HCT116 (cell line): ENCODE measurements around the gene TRPM5.

Experiments
- CEBPB ChIP-seq: IDR thresholded peaks from 2 replicates; pipeline ENCODE4 v1.6.1; 2012; ENCODE audit warnings: low read depth
- EZH2 ChIP-seq: fragments of 200-600 bp; sonication (generic); IDR thresholded peaks from 2 replicates; pipeline ENCODE4 v1.6.1; 2017; ENCODE audit warnings: antibody characterized with exemption, mixed run types
- EZH2phosphoT487 ChIP-seq: fragments of 200-600 bp; IDR thresholded peaks from 2 replicates; pipeline ENCODE4 v1.6.1; 2018; ENCODE audit warnings: antibody characterized with exemption, borderline replicate concordance
- POLR2A ChIP-seq: IDR thresholded peaks from 2 replicates; pipeline ENCODE4 v1.7.0; 2011; ENCODE audit warnings: borderline replicate concordance; ENCODE audit not compliant: insufficient read depth, insufficient read length; ENCODE audit errors: extremely low read depth
- POLR2AphosphoS5 ChIP-seq: IDR thresholded peaks from 2 replicates; pipeline ENCODE4 v1.6.1; 2011; ENCODE audit warnings: mild to moderate bottlenecking, low read depth, low read length, moderate library complexity
- RAD21 ChIP-seq: IDR thresholded peaks from 2 replicates; pipeline ENCODE4 v1.6.1; 2012; ENCODE audit warnings: low read depth, mild to moderate bottlenecking
- SIN3A ChIP-seq: IDR thresholded peaks from 2 replicates; pipeline ENCODE4 v1.6.1; 2012; ENCODE audit warnings: low read depth
- SP1 ChIP-seq: IDR thresholded peaks from 2 replicates; pipeline ENCODE4 v1.6.1; 2012; ENCODE audit warnings: low read depth
- TCF7L2 ChIP-seq: IDR thresholded peaks from 2 replicates; pipeline ENCODE4 v1.7.0; 2011; ENCODE audit warnings: borderline replicate concordance, inconsistent platforms; ENCODE audit not compliant: insufficient read depth, insufficient read length; ENCODE audit errors: extremely low read depth
- ZNF274 ChIP-seq: fragments of 200-500 bp; sonication (Bioruptor generic); IDR thresholded peaks from 2 replicates; pipeline ENCODE4 v1.6.1; 2014; ENCODE audit warnings: mild to moderate bottlenecking, low read depth, low read length, inconsistent platforms
- TF ChIP-seq, protein P1 (sequence below), 3 experiments: fragments of 200-600 bp in 1 of 3; sonication (generic) in 1 of 3; IDR thresholded peaks in 2 of 3; conservative IDR thresholded peaks in 1 of 3; 2 replicates each; pipeline ENCODE4 v1.5.1; 2012 to 2017; ENCODE audit warnings: low read depth in 2 of 3, low read length in 2 of 3, antibody characterized with exemption in 1 of 3, borderline replicate concordance in 1 of 3, control low read depth in 1 of 3, mild to moderate bottlenecking in 1 of 3, mixed read lengths in 1 of 3, mixed run types in 1 of 3, moderate library complexity in 1 of 3; ENCODE audit not compliant: insufficient read depth in 1 of 3
- TF ChIP-seq, protein P2 (sequence below): IDR thresholded peaks from 2 replicates; pipeline ENCODE4 v1.6.1; 2012; ENCODE audit warnings: low read depth
- TF ChIP-seq, protein P3 (sequence below): IDR thresholded peaks from 2 replicates; pipeline ENCODE4 v1.6.1; 2011; ENCODE audit warnings: mild to moderate bottlenecking, low read length, moderate library complexity; ENCODE audit not compliant: insufficient replicate concordance; ENCODE audit errors: extremely low read depth

DNA sequence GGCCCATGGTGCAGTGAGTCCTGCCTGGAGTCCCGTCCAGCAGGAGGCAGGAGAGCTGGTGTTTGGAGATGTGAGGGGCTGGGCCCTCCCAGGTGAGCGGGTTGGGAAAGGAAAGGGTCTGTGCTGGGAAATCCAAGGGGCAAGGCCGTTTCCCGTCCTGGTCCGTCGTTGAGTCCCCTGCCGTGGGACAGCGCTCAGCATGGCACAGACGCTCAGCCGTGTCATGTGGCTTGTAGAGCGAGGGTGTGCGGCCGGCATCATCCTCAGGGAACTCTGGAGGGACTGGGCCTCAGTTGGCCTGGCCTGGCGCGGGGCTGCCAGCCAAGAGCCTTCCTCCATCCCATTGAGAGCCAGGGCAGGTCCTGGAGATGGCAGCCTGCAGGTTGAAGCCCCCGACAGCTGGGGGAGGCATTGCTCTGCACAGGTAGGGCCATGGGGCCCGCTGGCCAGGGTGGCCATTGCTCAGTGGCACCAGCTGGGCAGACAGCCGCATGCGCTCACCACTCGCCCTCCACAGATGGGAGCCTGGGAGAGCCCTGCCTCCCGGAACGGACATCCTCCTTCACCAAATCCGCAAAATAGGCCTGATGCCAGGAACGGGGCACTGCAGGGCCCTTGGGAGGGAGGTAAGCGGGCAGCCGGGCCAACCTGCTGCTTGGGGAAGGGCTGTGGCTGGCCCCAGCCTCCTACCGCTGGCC, 29.2 kb upstream of the TRPM5 start:
- TF ChIP-seq, protein P1, sequence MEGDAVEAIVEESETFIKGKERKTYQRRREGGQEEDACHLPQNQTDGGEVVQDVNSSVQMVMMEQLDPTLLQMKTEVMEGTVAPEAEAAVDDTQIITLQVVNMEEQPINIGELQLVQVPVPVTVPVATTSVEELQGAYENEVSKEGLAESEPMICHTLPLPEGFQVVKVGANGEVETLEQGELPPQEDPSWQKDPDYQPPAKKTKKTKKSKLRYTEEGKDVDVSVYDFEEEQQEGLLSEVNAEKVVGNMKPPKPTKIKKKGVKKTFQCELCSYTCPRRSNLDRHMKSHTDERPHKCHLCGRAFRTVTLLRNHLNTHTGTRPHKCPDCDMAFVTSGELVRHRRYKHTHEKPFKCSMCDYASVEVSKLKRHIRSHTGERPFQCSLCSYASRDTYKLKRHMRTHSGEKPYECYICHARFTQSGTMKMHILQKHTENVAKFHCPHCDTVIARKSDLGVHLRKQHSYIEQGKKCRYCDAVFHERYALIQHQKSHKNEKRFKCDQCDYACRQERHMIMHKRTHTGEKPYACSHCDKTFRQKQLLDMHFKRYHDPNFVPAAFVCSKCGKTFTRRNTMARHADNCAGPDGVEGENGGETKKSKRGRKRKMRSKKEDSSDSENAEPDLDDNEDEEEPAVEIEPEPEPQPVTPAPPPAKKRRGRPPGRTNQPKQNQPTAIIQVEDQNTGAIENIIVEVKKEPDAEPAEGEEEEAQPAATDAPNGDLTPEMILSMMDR (IDR thresholded peaks at IDR 0.05 in 2 of 3, conservative IDR thresholded peaks at IDR 0.05 in 1 of 3; ENCODE audit: borderline replicate concordance in 1 of 3, insufficient read depth in 1 of 3, low read depth in 2 of 3, low read length in 2 of 3) = no peak
- TF ChIP-seq, protein P2, sequence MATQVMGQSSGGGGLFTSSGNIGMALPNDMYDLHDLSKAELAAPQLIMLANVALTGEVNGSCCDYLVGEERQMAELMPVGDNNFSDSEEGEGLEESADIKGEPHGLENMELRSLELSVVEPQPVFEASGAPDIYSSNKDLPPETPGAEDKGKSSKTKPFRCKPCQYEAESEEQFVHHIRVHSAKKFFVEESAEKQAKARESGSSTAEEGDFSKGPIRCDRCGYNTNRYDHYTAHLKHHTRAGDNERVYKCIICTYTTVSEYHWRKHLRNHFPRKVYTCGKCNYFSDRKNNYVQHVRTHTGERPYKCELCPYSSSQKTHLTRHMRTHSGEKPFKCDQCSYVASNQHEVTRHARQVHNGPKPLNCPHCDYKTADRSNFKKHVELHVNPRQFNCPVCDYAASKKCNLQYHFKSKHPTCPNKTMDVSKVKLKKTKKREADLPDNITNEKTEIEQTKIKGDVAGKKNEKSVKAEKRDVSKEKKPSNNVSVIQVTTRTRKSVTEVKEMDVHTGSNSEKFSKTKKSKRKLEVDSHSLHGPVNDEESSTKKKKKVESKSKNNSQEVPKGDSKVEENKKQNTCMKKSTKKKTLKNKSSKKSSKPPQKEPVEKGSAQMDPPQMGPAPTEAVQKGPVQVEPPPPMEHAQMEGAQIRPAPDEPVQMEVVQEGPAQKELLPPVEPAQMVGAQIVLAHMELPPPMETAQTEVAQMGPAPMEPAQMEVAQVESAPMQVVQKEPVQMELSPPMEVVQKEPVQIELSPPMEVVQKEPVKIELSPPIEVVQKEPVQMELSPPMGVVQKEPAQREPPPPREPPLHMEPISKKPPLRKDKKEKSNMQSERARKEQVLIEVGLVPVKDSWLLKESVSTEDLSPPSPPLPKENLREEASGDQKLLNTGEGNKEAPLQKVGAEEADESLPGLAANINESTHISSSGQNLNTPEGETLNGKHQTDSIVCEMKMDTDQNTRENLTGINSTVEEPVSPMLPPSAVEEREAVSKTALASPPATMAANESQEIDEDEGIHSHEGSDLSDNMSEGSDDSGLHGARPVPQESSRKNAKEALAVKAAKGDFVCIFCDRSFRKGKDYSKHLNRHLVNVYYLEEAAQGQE = no peak
- TF ChIP-seq ZNF274 (no peak), POLR2AphosphoS5 (no peak), SIN3A (no peak), EZH2 (no peak), SP1 (no peak), POLR2A (no peak), TCF7L2 (no peak), RAD21 (no peak), EZH2phosphoT487 (no peak), CEBPB (no peak)
- TF ChIP-seq, protein P3, sequence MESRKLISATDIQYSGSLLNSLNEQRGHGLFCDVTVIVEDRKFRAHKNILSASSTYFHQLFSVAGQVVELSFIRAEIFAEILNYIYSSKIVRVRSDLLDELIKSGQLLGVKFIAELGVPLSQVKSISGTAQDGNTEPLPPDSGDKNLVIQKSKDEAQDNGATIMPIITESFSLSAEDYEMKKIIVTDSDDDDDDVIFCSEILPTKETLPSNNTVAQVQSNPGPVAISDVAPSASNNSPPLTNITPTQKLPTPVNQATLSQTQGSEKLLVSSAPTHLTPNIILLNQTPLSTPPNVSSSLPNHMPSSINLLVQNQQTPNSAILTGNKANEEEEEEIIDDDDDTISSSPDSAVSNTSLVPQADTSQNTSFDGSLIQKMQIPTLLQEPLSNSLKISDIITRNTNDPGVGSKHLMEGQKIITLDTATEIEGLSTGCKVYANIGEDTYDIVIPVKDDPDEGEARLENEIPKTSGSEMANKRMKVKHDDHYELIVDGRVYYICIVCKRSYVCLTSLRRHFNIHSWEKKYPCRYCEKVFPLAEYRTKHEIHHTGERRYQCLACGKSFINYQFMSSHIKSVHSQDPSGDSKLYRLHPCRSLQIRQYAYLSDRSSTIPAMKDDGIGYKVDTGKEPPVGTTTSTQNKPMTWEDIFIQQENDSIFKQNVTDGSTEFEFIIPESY = no peak
